Measurements from ENCODE around the gene MYO1D. TPM values are rescaled to one million over a fixed set of nuclear protein-coding genes. Genes with fewer than 3 reads are reported as not detected.

Gene MYO1D
- total and polyA plus RNA-seq, 4 donors = 4.5 to 22.9 (median 13.3) TPM

DNA sequence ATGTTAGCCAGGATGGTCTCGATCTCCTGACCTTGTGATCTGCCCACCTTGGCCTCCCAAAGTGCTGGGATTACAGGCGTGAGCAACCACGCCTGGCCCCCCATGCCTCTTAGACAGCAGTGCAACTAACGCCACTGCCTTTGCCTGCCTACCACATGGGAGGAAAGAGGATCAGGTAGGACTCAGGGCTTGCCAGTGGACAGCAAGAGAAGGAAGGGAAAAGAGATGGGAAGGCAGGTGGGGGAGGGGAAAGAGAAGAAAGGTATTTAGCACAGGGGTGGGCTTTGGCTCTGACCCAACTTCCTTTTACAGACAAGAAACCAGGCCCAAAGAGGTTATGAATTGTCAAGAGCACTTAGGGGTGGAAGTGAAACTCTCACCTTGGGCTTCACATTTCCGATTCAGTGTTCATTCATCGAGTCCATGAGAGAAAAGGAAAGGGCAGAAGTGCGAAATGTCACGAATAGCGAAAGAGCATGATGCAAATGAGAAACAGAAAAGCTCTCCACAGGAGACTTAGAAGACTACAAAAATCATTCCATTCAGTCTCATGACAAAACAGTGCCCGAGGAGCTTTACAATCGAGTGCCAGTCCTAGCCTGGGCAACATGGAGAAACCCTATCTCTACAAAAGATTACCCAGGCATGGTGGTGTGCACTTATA, 353.8 kb downstream of the MYO1D start:
- no peak overlapping the region for H3K4me3 ChIP-seq (ENCODE audit: low read depth in 1 of 3, low read length in 3 of 3)
- WGBS = 89% methylated on average over 11 of the region's 11 CpGs
- no peak overlapping the region for H3K9ac ChIP-seq (ENCODE audit: low read depth in 1 of 2, low read length in 2 of 2)
- no peaks in the 10 kb centered on the region for H3K9me3 ChIP-seq (ENCODE audit: control insufficient read depth in 4 of 4, low read length in 3 of 4)
- no peak for DNase-seq (ENCODE audit: low spot score)
- TF ChIP-seq FOXA2 (IDR thresholded peaks at IDR 0.05) = no peak
- no peak overlapping the region for H3K27ac ChIP-seq (ENCODE audit: low read depth in 1 of 2, low read length in 2 of 2)
- no peaks in the 10 kb centered on the region for H3K36me3 ChIP-seq (ENCODE audit: control insufficient read depth in 4 of 4, insufficient read depth in 3 of 4, low read depth in 1 of 4, low read length in 3 of 4)
- H3K4me1 ChIP-seq (ENCODE audit: control insufficient read depth in 4 of 4, insufficient read depth in 4 of 4, low read length in 3 of 4) = peaks cover 2 to 12% (median 3%) of the 10 kb centered on the region in 4 donors
- no peaks in the 10 kb centered on the region for H3K27me3 ChIP-seq (ENCODE audit: control insufficient read depth in 4 of 4, insufficient read depth in 4 of 4, low read length in 3 of 4)

DNA sequence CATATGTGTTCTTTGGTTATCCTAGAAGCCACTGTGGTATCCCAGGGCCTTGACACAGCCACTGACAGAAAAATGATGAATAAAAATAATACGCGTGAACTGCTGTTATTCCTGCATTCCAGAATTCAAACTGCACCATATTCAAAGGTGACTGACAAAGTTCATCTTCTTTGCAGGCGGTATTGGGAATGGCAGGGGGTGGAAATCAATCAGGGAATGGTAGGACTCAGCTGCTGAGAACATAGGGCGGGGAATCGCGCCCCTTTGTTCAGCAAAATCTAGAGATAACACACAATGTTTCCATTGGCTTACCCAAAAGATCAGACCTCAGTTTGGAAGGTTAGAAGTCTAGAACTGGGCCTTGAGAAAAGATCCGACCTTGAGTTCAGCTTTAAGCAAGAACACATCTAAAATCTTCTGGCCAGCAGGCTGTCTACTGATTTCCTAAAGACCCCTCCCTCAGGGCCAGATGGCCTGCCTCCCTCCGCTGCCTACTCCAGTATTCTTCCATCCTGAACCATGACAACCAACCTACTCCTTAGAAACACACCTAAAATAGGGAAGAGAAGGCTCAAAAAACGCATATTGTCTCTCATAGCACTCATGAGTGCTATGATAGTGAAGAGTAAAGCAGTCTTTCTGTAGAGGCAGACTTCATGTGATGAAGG, 356.1 kb downstream of the MYO1D start:
- H3K9ac ChIP-seq (ENCODE audit: low read depth in 1 of 2, low read length in 2 of 2) = no peak overlapping the region
- TF ChIP-seq, protein P1, sequence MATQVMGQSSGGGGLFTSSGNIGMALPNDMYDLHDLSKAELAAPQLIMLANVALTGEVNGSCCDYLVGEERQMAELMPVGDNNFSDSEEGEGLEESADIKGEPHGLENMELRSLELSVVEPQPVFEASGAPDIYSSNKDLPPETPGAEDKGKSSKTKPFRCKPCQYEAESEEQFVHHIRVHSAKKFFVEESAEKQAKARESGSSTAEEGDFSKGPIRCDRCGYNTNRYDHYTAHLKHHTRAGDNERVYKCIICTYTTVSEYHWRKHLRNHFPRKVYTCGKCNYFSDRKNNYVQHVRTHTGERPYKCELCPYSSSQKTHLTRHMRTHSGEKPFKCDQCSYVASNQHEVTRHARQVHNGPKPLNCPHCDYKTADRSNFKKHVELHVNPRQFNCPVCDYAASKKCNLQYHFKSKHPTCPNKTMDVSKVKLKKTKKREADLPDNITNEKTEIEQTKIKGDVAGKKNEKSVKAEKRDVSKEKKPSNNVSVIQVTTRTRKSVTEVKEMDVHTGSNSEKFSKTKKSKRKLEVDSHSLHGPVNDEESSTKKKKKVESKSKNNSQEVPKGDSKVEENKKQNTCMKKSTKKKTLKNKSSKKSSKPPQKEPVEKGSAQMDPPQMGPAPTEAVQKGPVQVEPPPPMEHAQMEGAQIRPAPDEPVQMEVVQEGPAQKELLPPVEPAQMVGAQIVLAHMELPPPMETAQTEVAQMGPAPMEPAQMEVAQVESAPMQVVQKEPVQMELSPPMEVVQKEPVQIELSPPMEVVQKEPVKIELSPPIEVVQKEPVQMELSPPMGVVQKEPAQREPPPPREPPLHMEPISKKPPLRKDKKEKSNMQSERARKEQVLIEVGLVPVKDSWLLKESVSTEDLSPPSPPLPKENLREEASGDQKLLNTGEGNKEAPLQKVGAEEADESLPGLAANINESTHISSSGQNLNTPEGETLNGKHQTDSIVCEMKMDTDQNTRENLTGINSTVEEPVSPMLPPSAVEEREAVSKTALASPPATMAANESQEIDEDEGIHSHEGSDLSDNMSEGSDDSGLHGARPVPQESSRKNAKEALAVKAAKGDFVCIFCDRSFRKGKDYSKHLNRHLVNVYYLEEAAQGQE (IDR thresholded peaks at IDR 0.05) = no peak
- TF ChIP-seq FOXA2 (IDR thresholded peaks at IDR 0.05) (no peak), FOXA1 (IDR thresholded peaks at IDR 0.05) (no peak), GABPA (IDR thresholded peaks at IDR 0.05 in 1 of 2, conservative IDR thresholded peaks at IDR 0.05 in 1 of 2) (no peak), JUND (IDR thresholded peaks at IDR 0.05) (no peak), RAD21 (IDR thresholded peaks at IDR 0.05) (no peak), YY1 (IDR thresholded peaks at IDR 0.05) (no peak), EGR1 (IDR thresholded peaks at IDR 0.05; ENCODE audit: low read depth in 2 of 2) (no peak), HNF4G (IDR thresholded peaks at IDR 0.05) (no peak), SP1 (IDR thresholded peaks at IDR 0.05) (no peak)
- TF ChIP-seq, protein P2, sequence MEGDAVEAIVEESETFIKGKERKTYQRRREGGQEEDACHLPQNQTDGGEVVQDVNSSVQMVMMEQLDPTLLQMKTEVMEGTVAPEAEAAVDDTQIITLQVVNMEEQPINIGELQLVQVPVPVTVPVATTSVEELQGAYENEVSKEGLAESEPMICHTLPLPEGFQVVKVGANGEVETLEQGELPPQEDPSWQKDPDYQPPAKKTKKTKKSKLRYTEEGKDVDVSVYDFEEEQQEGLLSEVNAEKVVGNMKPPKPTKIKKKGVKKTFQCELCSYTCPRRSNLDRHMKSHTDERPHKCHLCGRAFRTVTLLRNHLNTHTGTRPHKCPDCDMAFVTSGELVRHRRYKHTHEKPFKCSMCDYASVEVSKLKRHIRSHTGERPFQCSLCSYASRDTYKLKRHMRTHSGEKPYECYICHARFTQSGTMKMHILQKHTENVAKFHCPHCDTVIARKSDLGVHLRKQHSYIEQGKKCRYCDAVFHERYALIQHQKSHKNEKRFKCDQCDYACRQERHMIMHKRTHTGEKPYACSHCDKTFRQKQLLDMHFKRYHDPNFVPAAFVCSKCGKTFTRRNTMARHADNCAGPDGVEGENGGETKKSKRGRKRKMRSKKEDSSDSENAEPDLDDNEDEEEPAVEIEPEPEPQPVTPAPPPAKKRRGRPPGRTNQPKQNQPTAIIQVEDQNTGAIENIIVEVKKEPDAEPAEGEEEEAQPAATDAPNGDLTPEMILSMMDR (IDR thresholded peaks at IDR 0.05; ENCODE audit: low read depth, low read length, missing input control) = no peak
- TF ChIP-seq, protein P3, sequence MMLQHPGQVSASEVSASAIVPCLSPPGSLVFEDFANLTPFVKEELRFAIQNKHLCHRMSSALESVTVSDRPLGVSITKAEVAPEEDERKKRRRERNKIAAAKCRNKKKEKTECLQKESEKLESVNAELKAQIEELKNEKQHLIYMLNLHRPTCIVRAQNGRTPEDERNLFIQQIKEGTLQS (IDR thresholded peaks at IDR 0.05) = no peak
- TF ChIP-seq, protein P4, sequence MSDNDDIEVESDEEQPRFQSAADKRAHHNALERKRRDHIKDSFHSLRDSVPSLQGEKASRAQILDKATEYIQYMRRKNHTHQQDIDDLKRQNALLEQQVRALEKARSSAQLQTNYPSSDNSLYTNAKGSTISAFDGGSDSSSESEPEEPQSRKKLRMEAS (IDR thresholded peaks at IDR 0.05) = no peak
- H3K27ac ChIP-seq (ENCODE audit: low read depth in 1 of 2, low read length in 2 of 2) = no peak overlapping the region
- no peaks in the 10 kb centered on the region for H3K36me3 ChIP-seq (ENCODE audit: control insufficient read depth in 4 of 4, insufficient read depth in 3 of 4, low read depth in 1 of 4, low read length in 3 of 4)
- no peak for DNase-seq (ENCODE audit: low spot score)
- H3K4me1 ChIP-seq (ENCODE audit: control insufficient read depth in 4 of 4, insufficient read depth in 4 of 4, low read length in 3 of 4) = peaks cover 2 to 15% (median 3%) of the 10 kb centered on the region in 4 donors
- no peaks in the 10 kb centered on the region for H3K9me3 ChIP-seq (ENCODE audit: control insufficient read depth in 4 of 4, low read length in 3 of 4)
- 96% methylated on average over 9 of the region's 9 CpGs for WGBS
- no peaks in the 10 kb centered on the region for H3K27me3 ChIP-seq (ENCODE audit: control insufficient read depth in 4 of 4, insufficient read depth in 4 of 4, low read length in 3 of 4)
- H3K4me3 ChIP-seq (ENCODE audit: low read depth in 1 of 3, low read length in 3 of 3) = no peak overlapping the region

Data from liver (tissue), 9 donors.